HG02840 (cell line): ENCODE results near the gene PIEZO2.

Experiments used
- ATAC-seq: cut with Tn5 transposase; IDR thresholded peaks from one replicate; pipeline ENCODE4 v1.9.1; 2021; ENCODE audit warnings: mild to moderate bottlenecking, moderate library complexity, moderate number of reproducible peaks; ENCODE audit not compliant: unreplicated experiment, low FRiP score

The PIEZO2 gene

GRCh38 chr18:10822456-10822855, 326.9 kb downstream of the PIEZO2 start:
- no peak for ATAC-seq

GRCh38 chr18:10820681-10821080, 328.7 kb downstream of the PIEZO2 start:
- no peak for ATAC-seq

- no peak for ATAC-seq
Observed at GRCh38 chr18:10814336-10814735, 335.0 kb downstream of the PIEZO2 start.

- no peak for ATAC-seq
Observed at GRCh38 chr18:10805587-10806118, 343.7 kb downstream of the PIEZO2 start.

- no peak for ATAC-seq
Observed at GRCh38 chr18:10804126-10804525, 345.2 kb downstream of the PIEZO2 start.

GRCh38 chr18:10798727-10799550, 350.4 kb downstream of the PIEZO2 start:
- ATAC-seq: no peak

- ATAC-seq: no peak
Observed at GRCh38 chr18:10797896-10798295, 351.5 kb downstream of the PIEZO2 start.

GRCh38 chr18:10794771-10795170, 354.6 kb downstream of the PIEZO2 start:
- no peak for ATAC-seq

- no peak for ATAC-seq
Observed at GRCh38 chr18:10793730-10794370, 355.5 kb downstream of the PIEZO2 start.

- ATAC-seq: no peak
Observed at GRCh38 chr18:10792181-10792580, 357.2 kb downstream of the PIEZO2 start.

- no peak for ATAC-seq
Observed at GRCh38 chr18:10791169-10791831, 358.1 kb downstream of the PIEZO2 start.

- no peak for ATAC-seq
Observed at GRCh38 chr18:10789180-10789579, 360.2 kb downstream of the PIEZO2 start.

- peak; percentile 91 for ATAC-seq
Observed at GRCh38 chr18:10787293-10787901, 362.0 kb downstream of the PIEZO2 start.

- no peak for ATAC-seq
Observed at GRCh38 chr18:10785798-10786197, 363.6 kb downstream of the PIEZO2 start.

- ATAC-seq: no peak
Observed at GRCh38 chr18:10784596-10785202, 364.7 kb downstream of the PIEZO2 start.

- no peak for ATAC-seq
Observed at GRCh38 chr18:10783941-10784340, 365.4 kb downstream of the PIEZO2 start.

- no peak for ATAC-seq
Observed at GRCh38 chr18:10776493-10776892, 372.9 kb downstream of the PIEZO2 start.

GRCh38 chr18:10775026-10775425, 374.3 kb downstream of the PIEZO2 start:
- ATAC-seq: no peak

- no peak for ATAC-seq
Observed at GRCh38 chr18:10771053-10771709, 378.2 kb downstream of the PIEZO2 start.

- no peak for ATAC-seq
Observed at GRCh38 chr18:10770264-10770663, 379.1 kb downstream of the PIEZO2 start.
